NOMO-1 treated with DMSO at 0.1 percent for 48 hours (cell line): Measurements from ENCODE around the gene RNF5.
"Not testable (repeated sequence)": the region's sequence is repeated elsewhere in the genome, so short reads cannot be mapped to it uniquely, and the experiment has no call there.

Source experiments
- DNase-seq: peaks from one replicate; lab custom pipeline; 2025; ENCODE audit not compliant: unreplicated experiment; lab: John Stamatoyannopoulos, UW

RNF5 gene

DNA sequence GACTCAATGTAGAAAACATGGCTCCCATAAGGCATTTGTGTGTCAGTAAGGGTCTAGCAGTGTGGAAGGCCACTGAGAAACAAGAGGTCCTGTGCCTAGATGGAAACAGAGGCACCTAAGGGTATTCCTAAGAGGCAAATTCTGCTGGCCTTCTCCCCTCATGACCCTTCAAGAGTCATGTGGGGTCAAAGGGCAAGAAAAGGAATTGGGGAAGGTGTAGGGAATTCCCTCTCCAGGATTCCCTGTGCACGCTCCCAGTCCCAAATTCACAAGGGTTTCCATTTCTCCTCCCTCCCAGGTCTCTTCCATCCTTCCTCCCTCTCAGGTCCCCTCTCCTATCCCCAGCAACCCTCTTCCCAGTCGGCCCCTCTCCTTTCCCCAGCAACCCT, 2.9 kb upstream of the RNF5 start:
- no peak for DNase-seq

GRCh38 chr6:32175711-32176475, 2.3 kb upstream of the RNF5 start, which contains the start of gene AGPAT1:
TSS of gene AGPAT1 (minus strand) at chr6:32176084. CDS start at chr6:32171496, 4,588 bp downstream.
- peak; percentile 91 for DNase-seq

GRCh38 chr6:32176476-32177182, 1.6 kb upstream of the RNF5 start:
- no peak for DNase-seq

DNA sequence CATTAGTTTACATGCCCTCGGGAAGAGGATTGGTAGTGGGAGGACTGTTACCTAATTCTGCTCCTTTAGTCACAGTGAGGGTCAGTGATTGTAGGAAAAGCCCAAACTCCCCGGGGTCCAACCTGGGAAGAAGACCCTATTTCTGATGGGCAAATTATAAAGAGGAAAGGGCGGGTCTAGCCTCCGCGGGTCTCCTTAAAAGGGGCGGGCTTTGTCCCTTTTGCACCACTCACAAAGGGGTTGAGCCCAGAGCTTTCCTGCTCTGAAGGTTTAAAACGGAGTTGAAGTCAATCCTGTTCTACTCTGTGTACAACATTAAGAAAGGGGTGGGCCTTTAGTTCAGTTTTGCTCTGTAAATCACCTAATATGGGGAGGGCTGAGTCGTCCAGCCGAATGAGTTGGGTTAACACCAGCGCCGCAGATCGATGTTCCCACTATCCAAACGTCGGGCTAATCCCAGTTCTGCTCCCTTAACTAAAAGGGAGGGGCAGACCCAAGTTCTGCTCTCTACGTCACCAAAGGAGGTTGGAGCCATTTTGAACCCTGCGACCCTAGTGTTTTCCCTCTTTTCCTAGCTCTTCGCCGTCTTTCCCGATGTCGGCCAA, 920 bp upstream of the RNF5 start:
- DNase-seq: peak; percentile 51

- DNase-seq: no peak
These were observed 589 bp downstream of the RNF5 start for GRCh38 chr6:32178547-32179440.

GRCh38 chr6:32179766-32180405, 1.7 kb downstream of the RNF5 start:
- DNase-seq: no peak

GRCh38 chr6:32181148-32181702, 3.0 kb downstream of the RNF5 start:
- DNase-seq: no peak

- no peak for DNase-seq
These were observed 3.8 kb downstream of the RNF5 start for GRCh38 chr6:32181915-32182529.

DNA sequence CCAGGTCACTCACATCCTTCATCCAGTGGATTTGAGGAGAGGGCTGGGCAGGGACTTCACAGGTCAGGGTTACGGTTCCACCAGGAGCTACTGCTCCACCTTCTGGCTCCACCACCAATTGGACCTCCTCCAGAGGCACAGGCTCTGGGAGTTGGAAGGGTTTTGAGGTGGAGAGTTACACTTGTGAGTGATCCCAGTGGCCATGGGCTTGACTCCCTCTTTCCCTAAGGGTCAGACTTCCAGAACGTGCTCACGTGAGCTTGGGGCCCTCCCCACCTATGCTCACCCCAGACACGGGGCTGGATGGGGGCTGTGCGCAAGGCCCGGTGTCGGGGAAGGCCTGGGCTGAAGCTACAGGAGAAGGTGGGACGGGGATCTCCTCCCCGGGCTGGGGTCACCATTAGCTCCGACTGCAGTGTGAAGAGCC, 4.4 kb downstream of the RNF5 start:
- DNase-seq: no peak

DNA sequence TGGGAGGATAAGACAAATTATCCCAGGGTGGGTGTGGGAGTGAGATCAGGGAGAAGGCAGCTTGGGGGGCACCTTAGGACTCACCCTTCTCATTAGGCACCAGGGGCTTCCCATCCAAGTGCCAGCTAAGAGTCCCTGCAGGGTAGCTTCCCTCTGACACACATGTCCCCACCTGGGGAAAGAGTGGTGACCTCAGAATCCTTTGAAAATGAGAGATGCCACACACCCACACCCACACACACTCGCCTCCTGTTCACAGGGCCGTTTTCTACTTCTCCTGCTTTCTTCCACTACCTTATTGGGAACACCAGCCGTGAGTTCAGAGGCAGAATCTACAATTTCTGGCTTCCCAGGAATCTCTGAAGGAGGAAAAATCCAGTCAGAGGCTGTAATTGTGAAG, 4.8 kb downstream of the RNF5 start:
- DNase-seq: no peak

- no peak for DNase-seq
These were observed 5.4 kb downstream of the RNF5 start for GRCh38 chr6:32183483-32184083.

GRCh38 chr6:32184084-32184640, 6.0 kb downstream of the RNF5 start, which contains the start of gene AGER:
TSS of gene AGER (minus strand) at chr6:32184253. CDS start at chr6:32184222, 31 bp downstream.
- no peak for DNase-seq

GRCh38 chr6:32185681-32186131, 7.5 kb downstream of the RNF5 start:
- DNase-seq: peak; percentile 52

DNA sequence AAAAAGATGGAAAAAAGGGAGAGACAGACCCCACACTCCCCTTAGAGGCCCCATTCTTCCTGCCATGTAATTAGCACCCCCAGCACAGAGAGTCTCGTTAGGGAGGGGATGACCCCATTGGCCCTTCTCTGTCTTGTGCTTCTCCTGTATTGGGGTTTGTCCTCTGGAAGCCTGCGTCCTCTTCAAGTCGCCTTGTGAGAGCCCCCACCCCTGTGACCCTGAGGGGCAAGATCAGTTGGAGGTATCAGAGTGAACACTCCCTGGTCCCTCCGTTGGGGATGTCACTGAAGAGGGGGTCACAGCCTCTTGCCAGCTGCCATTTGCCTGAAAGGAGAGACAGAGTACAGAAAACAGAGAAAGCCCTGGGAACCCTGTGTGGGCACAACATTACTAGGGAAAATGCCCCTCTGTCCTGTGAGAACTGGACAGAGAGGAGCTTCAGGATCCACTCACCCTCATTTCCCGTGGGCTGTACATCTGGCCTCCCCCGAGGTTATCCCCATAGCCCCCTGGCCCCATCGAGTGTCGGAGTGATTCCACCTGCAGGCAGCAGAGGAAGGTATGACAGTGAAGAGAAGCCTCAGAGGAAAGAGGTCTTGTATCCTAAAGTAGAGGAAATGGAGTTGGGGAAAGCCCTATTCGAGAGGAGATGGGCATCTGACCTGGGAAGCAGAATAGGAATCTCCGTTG, 8.1 kb downstream of the RNF5 start:
- DNase-seq: not testable (repeated sequence)

DNA sequence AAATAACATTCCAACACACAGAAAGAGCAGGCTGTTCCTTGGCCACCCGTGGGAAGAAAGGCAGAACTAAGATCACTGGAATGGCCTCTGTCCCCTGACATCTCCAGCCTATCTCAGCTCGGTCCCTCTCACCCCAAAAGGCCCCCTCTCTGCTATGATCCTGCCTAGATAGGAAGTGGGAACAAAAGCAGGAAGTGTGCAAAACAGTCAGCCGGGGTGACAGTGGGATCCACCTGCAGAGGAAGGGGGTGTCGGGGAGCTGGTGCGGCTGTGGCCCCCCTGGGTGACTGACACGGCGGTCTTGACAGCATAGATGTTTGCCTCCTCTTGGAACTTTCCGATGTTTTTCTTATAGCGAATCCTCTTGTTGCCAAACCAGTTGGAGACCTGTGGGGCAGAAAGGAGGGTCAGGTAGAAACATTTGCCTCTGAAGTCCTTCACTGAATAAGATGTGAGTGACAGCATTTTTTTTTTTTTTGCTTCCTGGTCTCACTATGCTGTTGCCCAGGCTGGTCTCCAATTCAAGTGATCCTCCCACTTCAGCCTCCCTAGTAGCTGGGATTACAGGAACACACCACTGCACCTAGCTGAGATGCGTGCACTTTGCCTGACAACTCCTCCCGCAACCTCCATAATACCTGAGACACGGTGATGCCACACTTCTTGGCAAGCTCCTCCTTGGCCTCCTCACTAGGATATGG, 9.0 kb downstream of the RNF5 start:
- DNase-seq: no peak

DNA sequence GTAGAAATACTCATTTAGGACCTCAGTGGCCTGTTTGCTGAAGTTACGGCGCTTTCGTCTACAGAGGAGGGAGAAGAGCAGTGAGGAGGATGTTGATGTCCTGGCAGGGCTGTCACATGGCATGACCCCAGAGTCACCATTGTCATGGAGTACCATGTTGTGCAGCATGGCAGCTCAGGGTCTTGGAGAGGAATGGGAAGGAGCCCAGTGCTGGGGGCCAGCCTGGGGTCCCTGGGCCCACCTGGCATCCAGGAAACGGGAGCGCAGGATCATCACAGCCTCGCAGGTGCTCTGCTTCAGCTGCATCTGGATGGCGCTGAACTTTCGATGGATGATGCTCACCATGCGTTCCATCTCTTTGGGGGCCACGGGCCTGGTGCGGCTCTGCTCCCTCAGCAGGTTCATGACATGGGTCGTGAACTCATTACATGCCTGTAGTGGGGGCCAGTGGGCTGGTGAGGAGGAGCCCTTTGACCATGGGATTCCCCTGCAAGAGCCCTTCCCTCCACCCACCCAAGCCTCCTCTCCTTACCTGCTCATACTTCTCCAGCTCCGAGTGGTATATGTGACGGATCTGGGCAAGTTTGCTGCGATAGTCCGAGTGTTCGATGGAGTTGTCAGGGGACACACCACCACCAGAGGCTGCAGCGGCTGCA, 9.6 kb downstream of the RNF5 start:
- DNase-seq: not testable (repeated sequence)
